Central memory CD8-positive, alpha-beta T cell (primary cell): ENCODE measurements around the gene USB1.
"Not testable (repeated sequence)": the region's sequence is repeated elsewhere in the genome, so short reads cannot be mapped to it uniquely, and the experiment has no call there.

ENCODE experiments used
- ATAC-seq: fragments of 150-1000 bp; cut with Tn5 transposase; replicated peaks from 2 replicates; pipeline ENCODE4 v1.10.0; 2022; ENCODE audit warnings: mild to moderate bottlenecking, moderate FRiP score, moderate number of reproducible peaks; ENCODE audit not compliant: poor library complexity, severe bottlenecking; ENCODE audit errors: extremely low read depth
- DNase-seq, 2 donors: peaks; one replicate each; pipeline ENCODE4 v3.0.0; 2021; ENCODE audit warnings: low spot score in 2 of 2
- H3K27ac Mint-ChIP-seq: one replicate; pipeline ENCODE4 v1.8.0; 2022; ENCODE audit warnings: low read depth, mild to moderate bottlenecking, moderate library complexity, mixed read lengths
- H3K27me3 Mint-ChIP-seq: one replicate; pipeline ENCODE4 v1.8.0; 2022; ENCODE audit warnings: mixed read lengths
- H3K36me3 Mint-ChIP-seq: one replicate; pipeline ENCODE4 v1.8.0; 2022; ENCODE audit warnings: mild to moderate bottlenecking, moderate library complexity, mixed read lengths; ENCODE audit not compliant: insufficient read depth
- H3K4me1 Mint-ChIP-seq: one replicate; pipeline ENCODE4 v1.8.0; 2022; ENCODE audit warnings: mixed read lengths
- H3K4me3 Mint-ChIP-seq: one replicate; pipeline ENCODE4 v1.8.0; 2022; ENCODE audit warnings: mild to moderate bottlenecking, moderate library complexity, mixed read lengths
- H3K9me3 Mint-ChIP-seq: one replicate; pipeline ENCODE4 v1.8.0; 2022; ENCODE audit warnings: mixed read lengths

Gene USB1

GRCh38 chr16:57976331-57976796 is 24.8 kb upstream of the USB1 start:
- no peaks in the 10 kb centered on the region for H3K9me3 Mint-ChIP-seq
- H3K4me3 Mint-ChIP-seq, result no peak overlapping the region

DNA sequence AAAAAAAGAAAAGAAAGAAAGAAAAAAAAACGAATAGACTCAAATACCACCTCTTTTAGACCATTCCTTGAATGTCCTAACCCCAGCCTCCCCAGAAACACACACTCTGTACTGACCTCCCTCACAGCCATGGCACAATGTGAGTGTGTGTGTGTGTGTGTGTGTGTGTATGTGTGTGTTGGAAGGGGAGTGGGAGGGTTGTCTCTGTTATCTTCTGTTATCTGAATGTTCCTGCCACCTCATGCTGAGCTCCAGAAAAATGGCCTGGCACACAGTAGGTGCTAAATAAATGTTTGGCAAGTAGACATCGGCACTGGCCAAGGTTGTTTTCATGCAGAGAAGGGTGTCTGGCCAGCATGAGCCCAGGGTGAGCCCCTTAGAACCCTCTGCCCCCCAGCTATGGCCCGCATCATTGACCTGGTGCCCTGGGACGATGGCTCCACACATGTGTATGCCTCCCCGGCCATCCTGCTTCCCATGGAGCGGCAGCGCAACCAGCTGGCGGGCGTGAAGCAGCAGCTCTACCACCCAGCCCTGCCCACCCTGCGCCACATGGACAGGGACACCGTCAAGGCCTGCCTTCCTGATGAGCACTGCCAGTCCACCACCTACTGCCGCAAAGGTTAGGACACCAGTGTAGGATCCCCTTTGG is 23.7 kb upstream of the USB1 start:
- Mint-ChIP-seq H3K36me3 (no peaks in the 10 kb centered on the region), H3K27me3 (peaks cover under 1% of the 10 kb centered on the region), H3K9me3 (no peaks in the 10 kb centered on the region), H3K4me3 (no peak overlapping the region), H3K4me1 (no peaks in the 10 kb centered on the region), H3K27ac (no peak overlapping the region)
- no peak for DNase-seq
- ATAC-seq, result no peak

More at GRCh38 chr16:57976331-57976796, 24.8 kb upstream of the USB1 start:
- Mint-ChIP-seq H3K36me3 (no peaks in the 10 kb centered on the region), H3K27ac (no peak overlapping the region), H3K4me1 (no peaks in the 10 kb centered on the region), H3K27me3 (peaks cover 11% of the 10 kb centered on the region)
- no peak for ATAC-seq
- DNase-seq, result no peak

GRCh38 chr16:57978070-57978465 is 23.1 kb upstream of the USB1 start:
- not testable (repeated sequence) for ATAC-seq, H3K4me1 Mint-ChIP-seq, H3K4me3 Mint-ChIP-seq, H3K27ac Mint-ChIP-seq, DNase-seq, H3K36me3 Mint-ChIP-seq, H3K27me3 Mint-ChIP-seq, H3K9me3 Mint-ChIP-seq

GRCh38 chr16:57979006-57979585 is 22.1 kb upstream of the USB1 start:
- Mint-ChIP-seq H3K9me3 (no peaks in the 10 kb centered on the region), H3K27me3 (no peaks in the 10 kb centered on the region), H3K27ac (no peak overlapping the region), H3K36me3 (no peaks in the 10 kb centered on the region), H3K4me1 (peaks cover under 1% of the 10 kb centered on the region), H3K4me3 (no peak overlapping the region)
- DNase-seq, result no peak
- ATAC-seq, result no peak

GRCh38 chr16:57981636-57982035 is 19.6 kb upstream of the USB1 start:
- ATAC-seq, result no peak
- DNase-seq, result no peak
- peaks cover 5% of the 10 kb centered on the region for H3K4me1 Mint-ChIP-seq
- peaks cover 2% of the 10 kb centered on the region for H3K36me3 Mint-ChIP-seq
- H3K4me3 Mint-ChIP-seq, result no peak overlapping the region
- no peaks in the 10 kb centered on the region for H3K27me3 Mint-ChIP-seq
- H3K9me3 Mint-ChIP-seq, result no peaks in the 10 kb centered on the region
- H3K27ac Mint-ChIP-seq, result no peak overlapping the region

DNA sequence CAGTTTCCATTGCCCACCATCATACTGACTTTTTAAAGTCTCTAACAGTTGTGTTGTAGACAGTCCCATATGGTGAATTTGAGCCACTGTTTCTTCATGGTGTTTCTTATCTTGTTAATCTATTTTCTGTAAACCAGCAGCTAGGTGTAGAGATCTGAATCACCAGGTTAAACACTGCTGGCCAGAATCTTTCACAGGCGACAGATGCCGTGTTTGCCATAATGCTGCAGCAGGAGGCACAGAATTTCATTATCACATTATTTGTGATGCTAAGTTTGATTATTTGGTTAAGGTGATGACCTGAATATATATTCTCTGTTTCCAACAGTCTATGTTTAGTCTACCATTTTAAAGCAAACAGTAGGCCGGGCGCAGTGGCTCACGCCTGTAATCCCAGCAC is 18.8 kb upstream of the USB1 start:
- Mint-ChIP-seq H3K36me3 (peaks cover 2% of the 10 kb centered on the region), H3K9me3 (no peaks in the 10 kb centered on the region), H3K4me3 (no peak overlapping the region), H3K27me3 (no peaks in the 10 kb centered on the region), H3K4me1 (peaks cover 5% of the 10 kb centered on the region), H3K27ac (no peak overlapping the region)
- ATAC-seq (no peak), DNase-seq (no peak)

DNA sequence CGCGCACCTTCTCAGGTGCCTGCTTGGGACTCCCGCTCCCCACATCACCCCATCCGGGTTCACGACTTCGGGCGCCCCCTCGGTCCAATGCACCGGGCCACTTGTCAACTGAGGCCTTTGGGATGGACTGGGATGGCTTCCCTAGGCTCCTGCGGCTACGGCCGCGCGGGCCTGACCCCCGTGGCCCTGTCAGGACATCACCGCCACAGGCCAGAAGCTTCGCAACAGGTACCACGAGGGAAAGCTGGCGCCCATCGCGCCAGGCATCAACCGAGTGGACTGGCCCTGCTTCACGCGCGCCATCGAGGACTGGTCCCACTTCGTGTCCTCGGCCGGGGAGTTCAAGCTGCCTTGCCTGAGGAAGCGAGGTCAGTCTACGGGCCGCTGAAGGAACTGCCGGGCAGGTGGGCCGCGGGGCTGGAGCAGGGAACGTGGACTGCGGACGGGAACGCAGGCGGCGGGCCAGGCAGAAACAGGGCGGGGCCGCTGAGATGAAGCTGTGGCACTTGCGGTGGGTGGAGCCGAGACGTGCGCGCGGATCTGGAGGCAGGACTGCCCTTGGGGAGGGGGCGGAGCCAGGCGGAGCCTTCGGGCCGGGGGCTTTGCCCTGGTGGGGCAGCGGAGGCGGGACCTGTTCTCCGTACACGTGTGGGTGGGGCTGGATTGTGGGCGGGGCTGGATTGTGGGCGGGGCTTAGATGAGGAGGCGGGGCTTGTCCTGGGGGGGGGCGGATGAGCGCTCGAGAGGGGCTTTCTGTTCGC is 16.6 kb upstream of the USB1 start:
- DNase-seq, result peak; percentile 73 to 82
- Mint-ChIP-seq H3K4me3 (peak overlapping the region; percentile 81), H3K27ac (peak overlapping the region; percentile 34), H3K36me3 (peaks cover 2% of the 10 kb centered on the region), H3K27me3 (no peaks in the 10 kb centered on the region), H3K4me1 (peaks cover 5% of the 10 kb centered on the region), H3K9me3 (no peaks in the 10 kb centered on the region)
- ATAC-seq, result peak; percentile 88

DNA sequence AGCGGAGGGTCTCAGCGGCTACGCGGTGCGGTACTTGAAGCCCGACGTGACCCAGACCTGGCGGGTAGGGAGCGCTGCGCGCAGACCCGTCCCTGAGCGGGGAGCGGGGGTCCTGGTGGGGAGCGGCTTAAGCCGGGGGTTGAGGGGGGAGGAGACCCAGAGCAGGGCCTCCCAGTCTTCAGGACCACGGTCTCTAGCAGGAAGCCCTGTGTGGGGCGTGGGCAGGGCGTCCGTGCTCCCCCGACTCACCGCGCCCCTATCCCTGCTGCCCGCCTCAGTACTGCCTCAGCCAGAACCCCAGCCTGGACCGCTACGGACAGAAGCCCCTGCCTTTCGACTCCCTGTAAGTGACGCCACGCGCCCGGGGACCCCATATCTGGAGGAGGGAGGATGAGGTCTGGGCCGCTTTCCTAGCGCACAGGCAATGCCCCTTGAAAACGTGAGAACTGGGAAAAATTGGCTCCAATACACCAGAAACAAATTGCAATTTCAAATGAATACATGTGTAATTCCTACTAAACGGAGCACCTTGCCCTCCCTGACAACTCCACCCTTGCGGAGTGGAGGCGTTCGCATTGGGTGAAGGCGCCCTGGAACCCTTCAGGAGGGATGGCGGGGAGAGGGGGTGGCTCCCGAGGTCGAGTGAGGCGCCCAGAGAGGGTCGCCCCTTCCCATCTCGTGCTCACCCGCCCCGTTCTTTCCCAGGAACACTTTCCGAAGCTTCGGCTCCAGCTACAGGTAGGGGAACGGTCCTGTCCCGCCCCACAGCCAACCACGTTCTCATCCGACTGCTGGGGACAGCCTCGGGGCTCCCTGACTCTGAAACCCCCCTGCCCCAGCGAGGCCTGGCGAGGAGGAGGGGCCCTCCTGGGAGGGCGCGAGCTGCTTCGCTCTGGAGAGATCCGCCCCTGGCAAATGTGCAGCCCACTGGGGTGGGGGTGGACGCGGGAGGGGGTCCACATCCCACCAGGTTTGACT is 15.7 kb upstream of the USB1 start:
- H3K36me3 Mint-ChIP-seq, result peaks cover 2% of the 10 kb centered on the region
- peak overlapping the region; percentile 34 for H3K27ac Mint-ChIP-seq
- H3K4me1 Mint-ChIP-seq, result peaks cover 5% of the 10 kb centered on the region
- no peaks in the 10 kb centered on the region for H3K9me3 Mint-ChIP-seq
- peak; percentile 62 for ATAC-seq
- no peaks in the 10 kb centered on the region for H3K27me3 Mint-ChIP-seq
- no peak for DNase-seq
- H3K4me3 Mint-ChIP-seq, result peak overlapping the region; percentile 81

GRCh38 chr16:57986196-57986595 is 15.0 kb upstream of the USB1 start:
- H3K27me3 Mint-ChIP-seq, result no peaks in the 10 kb centered on the region
- H3K4me1 Mint-ChIP-seq, result peaks cover 5% of the 10 kb centered on the region
- ATAC-seq (no peak), DNase-seq (no peak)
- no peaks in the 10 kb centered on the region for H3K9me3 Mint-ChIP-seq
- H3K27ac Mint-ChIP-seq, result no peak overlapping the region
- peak overlapping the region; percentile 31 for H3K4me3 Mint-ChIP-seq
- peaks cover 2% of the 10 kb centered on the region for H3K36me3 Mint-ChIP-seq

- Mint-ChIP-seq H3K27ac (no peak overlapping the region), H3K4me3 (no peak overlapping the region), H3K4me1 (peaks cover 8% of the 10 kb centered on the region), H3K27me3 (no peaks in the 10 kb centered on the region), H3K9me3 (no peaks in the 10 kb centered on the region), H3K36me3 (peaks cover 4% of the 10 kb centered on the region)
- DNase-seq (no peak), ATAC-seq (no peak)
These were observed 13.6 kb upstream of the USB1 start for GRCh38 chr16:57987441-57988177.

DNA sequence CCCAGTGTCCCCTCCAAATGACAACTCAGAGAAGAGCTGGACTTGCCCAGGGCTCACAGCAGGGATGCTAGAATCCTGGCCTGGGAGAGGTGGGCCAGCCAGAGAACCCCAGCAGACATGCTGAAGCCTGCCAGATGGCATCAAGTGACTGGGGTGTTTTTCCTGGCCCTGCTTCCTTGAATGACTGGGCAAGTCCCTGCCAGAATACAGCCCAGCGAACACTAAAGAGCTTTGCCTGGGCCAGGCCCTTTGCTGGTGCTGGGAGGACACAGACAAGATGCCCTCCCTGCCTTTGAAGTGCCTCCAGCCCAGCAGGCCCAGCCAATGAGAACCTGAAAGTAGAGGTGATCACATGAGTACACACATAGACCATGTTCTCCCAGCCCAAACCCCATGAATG is 12.3 kb upstream of the USB1 start:
- no peak for ATAC-seq

More for the DNA sequence above, 12.3 kb upstream of the USB1 start:
- DNase-seq, result no peak
- peaks cover 12% of the 10 kb centered on the region for H3K4me1 Mint-ChIP-seq
- H3K27me3 Mint-ChIP-seq, result no peaks in the 10 kb centered on the region
- peaks cover 5% of the 10 kb centered on the region for H3K36me3 Mint-ChIP-seq
- no peak overlapping the region for H3K4me3 Mint-ChIP-seq
- no peaks in the 10 kb centered on the region for H3K9me3 Mint-ChIP-seq
- H3K27ac Mint-ChIP-seq, result no peak overlapping the region
